DMS153 (cell line): ENCODE measurements around the gene SNTG2.
"Not testable (repeated sequence)": the region's sequence is repeated elsewhere in the genome, so short reads cannot be mapped to it uniquely, and the experiment has no call there.

ENCODE experiments used
- DNase-seq: peaks from one replicate; lab custom pipeline; 2025; lab: John Stamatoyannopoulos, UW

SNTG2 gene

GRCh38 chr2:1053786-1054185, 103.1 kb downstream of the SNTG2 start:
- no peak for DNase-seq

GRCh38 chr2:1054399-1054798, 103.8 kb downstream of the SNTG2 start:
- no peak for DNase-seq

- DNase-seq, result no peak
Observed at GRCh38 chr2:1055014-1055595, 104.5 kb downstream of the SNTG2 start.

GRCh38 chr2:1060372-1060771, 109.7 kb downstream of the SNTG2 start:
- no peak for DNase-seq

- no peak for DNase-seq
Observed at GRCh38 chr2:1060987-1061386, 110.3 kb downstream of the SNTG2 start.

GRCh38 chr2:1068241-1068640, 117.6 kb downstream of the SNTG2 start:
- DNase-seq, result no peak

- DNase-seq, result no peak
Observed at GRCh38 chr2:1068822-1069221, 118.2 kb downstream of the SNTG2 start.

GRCh38 chr2:1069847-1070246, 119.2 kb downstream of the SNTG2 start:
- no peak for DNase-seq

- no peak for DNase-seq
Observed at GRCh38 chr2:1070601-1071000, 120.0 kb downstream of the SNTG2 start.

- DNase-seq, result no peak
Observed at GRCh38 chr2:1071650-1072049, 121.0 kb downstream of the SNTG2 start.

GRCh38 chr2:1072250-1072649, 121.6 kb downstream of the SNTG2 start:
- DNase-seq, result no peak

- DNase-seq, result no peak
Observed at GRCh38 chr2:1077911-1078310, 127.3 kb downstream of the SNTG2 start.

GRCh38 chr2:1078326-1078725, 127.7 kb downstream of the SNTG2 start:
- DNase-seq, result no peak

- DNase-seq, result no peak
Observed at GRCh38 chr2:1079873-1080799, 129.5 kb downstream of the SNTG2 start.

- no peak for DNase-seq
Observed at GRCh38 chr2:1081451-1082225, 131.0 kb downstream of the SNTG2 start.

- DNase-seq, result no peak
Observed at GRCh38 chr2:1082456-1083205, 132.0 kb downstream of the SNTG2 start.

GRCh38 chr2:1088192-1088860, 137.7 kb downstream of the SNTG2 start:
- no peak for DNase-seq

- no peak for DNase-seq
Observed at GRCh38 chr2:1088940-1089339, 138.3 kb downstream of the SNTG2 start.

- no peak for DNase-seq
Observed at GRCh38 chr2:1091895-1092585, 141.4 kb downstream of the SNTG2 start.

GRCh38 chr2:1093668-1094067, 143.0 kb downstream of the SNTG2 start:
- not testable (repeated sequence) for DNase-seq

GRCh38 chr2:1097101-1097500, 146.5 kb downstream of the SNTG2 start:
- no peak for DNase-seq
